ENCODE data around the gene ISG15. TPM values are rescaled to one million over a fixed set of nuclear protein-coding genes. Genes with fewer than 3 reads are reported as not detected.

The ISG15 gene
- total and polyA plus RNA-seq, 4 donors: 27.7 to 48.8 (median 31.2) TPM

DNA sequence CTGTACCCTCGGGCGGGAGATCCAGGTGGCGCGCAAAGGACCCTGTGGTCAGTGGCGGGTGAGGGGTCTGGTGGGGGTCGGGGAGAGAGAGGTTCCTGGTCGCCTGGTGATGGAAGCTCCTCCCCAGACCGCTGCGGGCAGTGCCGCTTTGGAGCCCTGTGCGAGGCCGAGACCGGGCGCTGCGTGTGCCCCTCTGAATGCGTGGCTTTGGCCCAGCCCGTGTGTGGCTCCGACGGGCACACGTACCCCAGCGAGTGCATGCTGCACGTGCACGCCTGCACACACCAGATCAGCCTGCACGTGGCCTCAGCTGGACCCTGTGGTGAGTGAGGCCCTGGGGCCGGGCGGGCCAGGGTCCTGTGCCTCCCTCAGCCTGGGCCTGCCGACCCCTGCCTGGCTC, 30.1 kb downstream of the ISG15 start:
- DNase-seq (ENCODE audit: low read depth in 4 of 6, low spot score in 6 of 6): no peak
- WGBS (ENCODE audit: insufficient coverage): 94% methylated on average over 27 of the region's 27 CpGs
- no peak overlapping the region for H3K4me3 ChIP-seq (ENCODE audit: low read depth, low read length)
- peaks cover 4% of the 10 kb centered on the region for H3K27me3 ChIP-seq (ENCODE audit: control insufficient read depth, insufficient read depth, low read length)
- no peaks in the 10 kb centered on the region for H3K9me3 ChIP-seq (ENCODE audit: control insufficient read depth, insufficient read depth, low read length)
- H3K36me3 ChIP-seq (ENCODE audit: control insufficient read depth, insufficient read depth, low read length): peaks cover 79% of the 10 kb centered on the region
- H3K4me1 ChIP-seq (ENCODE audit: control insufficient read depth, insufficient read depth, low read length): peaks cover 22% of the 10 kb centered on the region
- no peak overlapping the region for H3K27ac ChIP-seq (ENCODE audit: low read depth, low read length)

DNA sequence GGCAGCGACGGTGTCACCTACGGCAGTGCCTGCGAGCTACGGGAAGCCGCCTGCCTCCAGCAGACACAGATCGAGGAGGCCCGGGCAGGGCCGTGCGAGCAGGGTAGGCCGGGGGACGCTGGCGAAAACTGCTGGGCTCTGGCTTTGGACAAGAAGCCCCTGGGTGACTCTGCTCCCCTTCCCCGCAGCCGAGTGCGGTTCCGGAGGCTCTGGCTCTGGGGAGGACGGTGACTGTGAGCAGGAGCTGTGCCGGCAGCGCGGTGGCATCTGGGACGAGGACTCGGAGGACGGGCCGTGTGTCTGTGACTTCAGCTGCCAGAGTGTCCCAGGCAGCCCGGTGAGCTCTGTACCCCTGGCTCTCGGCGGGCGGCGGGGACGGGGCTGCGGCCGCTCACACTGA, 30.6 kb downstream of the ISG15 start:
- Histone ChIP-seq H3K27me3 (ENCODE audit: control insufficient read depth, insufficient read depth, low read length) (peaks cover 4% of the 10 kb centered on the region), H3K27ac (ENCODE audit: low read depth, low read length) (no peak overlapping the region), H3K9me3 (ENCODE audit: control insufficient read depth, insufficient read depth, low read length) (no peaks in the 10 kb centered on the region), H3K4me1 (ENCODE audit: control insufficient read depth, insufficient read depth, low read length) (peaks cover 17% of the 10 kb centered on the region), H3K4me3 (ENCODE audit: low read depth, low read length) (no peak overlapping the region), H3K36me3 (ENCODE audit: control insufficient read depth, insufficient read depth, low read length) (peaks cover 80% of the 10 kb centered on the region)
- DNase-seq (ENCODE audit: low read depth in 4 of 6, low spot score in 6 of 6): no peak
- WGBS (ENCODE audit: insufficient coverage): 96% methylated on average over 33 of the region's 33 CpGs

DNA sequence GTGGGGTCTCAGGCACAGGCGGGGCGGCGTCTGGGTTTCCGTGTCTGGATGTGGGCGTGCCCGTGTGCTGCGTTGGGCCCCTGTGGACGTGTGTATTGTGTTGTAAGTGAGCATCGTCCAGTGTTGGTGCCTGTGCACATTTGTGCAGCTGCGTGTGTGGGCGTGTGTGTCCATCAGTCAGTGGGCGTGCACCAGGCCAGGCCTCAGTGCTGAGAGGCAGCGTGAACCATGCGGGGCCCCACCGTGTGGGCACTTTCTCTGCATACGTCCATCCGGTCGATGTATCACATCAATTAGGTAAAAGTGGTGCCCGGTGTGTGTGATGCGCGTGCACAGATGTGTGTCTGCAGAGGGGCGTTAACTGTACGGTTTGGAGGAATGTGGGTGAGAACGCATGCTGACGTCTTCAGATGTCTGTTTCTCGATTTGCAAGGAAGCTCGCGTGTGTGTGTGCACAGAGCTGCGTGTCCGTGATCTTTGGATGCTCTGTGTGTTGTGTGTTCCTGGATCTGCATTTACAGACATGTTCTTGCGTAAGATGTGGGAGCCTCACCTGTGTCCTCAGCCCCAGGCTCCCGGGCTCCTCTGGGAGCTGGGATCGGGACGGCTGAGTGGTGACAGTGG, 31.3 kb downstream of the ISG15 start:
- Histone ChIP-seq H3K36me3 (ENCODE audit: control insufficient read depth, insufficient read depth, low read length) (peaks cover 83% of the 10 kb centered on the region), H3K4me1 (ENCODE audit: control insufficient read depth, insufficient read depth, low read length) (peaks cover 11% of the 10 kb centered on the region), H3K4me3 (ENCODE audit: low read depth, low read length) (no peak overlapping the region), H3K27me3 (ENCODE audit: control insufficient read depth, insufficient read depth, low read length) (peaks cover 4% of the 10 kb centered on the region), H3K27ac (ENCODE audit: low read depth, low read length) (no peak overlapping the region), H3K9me3 (ENCODE audit: control insufficient read depth, insufficient read depth, low read length) (no peaks in the 10 kb centered on the region)
- DNase-seq (ENCODE audit: low read depth in 4 of 6, low spot score in 6 of 6): no peak
- 94% methylated on average over 32 of the region's 34 CpGs for WGBS (ENCODE audit: insufficient coverage)

DNA sequence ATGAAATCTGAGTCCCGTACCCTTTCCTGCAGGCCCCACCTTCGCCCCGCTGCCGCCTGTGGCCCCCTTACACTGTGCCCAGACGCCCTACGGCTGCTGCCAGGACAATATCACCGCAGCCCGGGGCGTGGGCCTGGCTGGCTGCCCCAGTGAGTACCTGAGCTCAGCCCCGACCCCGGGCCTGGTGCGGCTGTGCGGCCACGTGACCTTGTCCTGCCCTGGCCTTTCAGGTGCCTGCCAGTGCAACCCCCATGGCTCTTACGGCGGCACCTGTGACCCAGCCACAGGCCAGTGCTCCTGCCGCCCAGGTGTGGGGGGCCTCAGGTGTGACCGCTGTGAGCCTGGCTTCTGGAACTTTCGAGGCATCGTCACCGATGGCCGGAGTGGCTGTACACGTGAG, 31.8 kb downstream of the ISG15 start:
- Histone ChIP-seq H3K27ac (ENCODE audit: low read depth, low read length) (no peak overlapping the region), H3K4me3 (ENCODE audit: low read depth, low read length) (no peak overlapping the region), H3K4me1 (ENCODE audit: control insufficient read depth, insufficient read depth, low read length) (peaks cover 5% of the 10 kb centered on the region), H3K27me3 (ENCODE audit: control insufficient read depth, insufficient read depth, low read length) (peaks cover 1% of the 10 kb centered on the region), H3K9me3 (ENCODE audit: control insufficient read depth, insufficient read depth, low read length) (no peaks in the 10 kb centered on the region), H3K36me3 (ENCODE audit: control insufficient read depth, insufficient read depth, low read length) (peaks cover 89% of the 10 kb centered on the region)
- WGBS (ENCODE audit: insufficient coverage): 94% methylated on average over 22 of the region's 23 CpGs
- DNase-seq (ENCODE audit: low read depth in 4 of 6, low spot score in 6 of 6): no peak

DNA sequence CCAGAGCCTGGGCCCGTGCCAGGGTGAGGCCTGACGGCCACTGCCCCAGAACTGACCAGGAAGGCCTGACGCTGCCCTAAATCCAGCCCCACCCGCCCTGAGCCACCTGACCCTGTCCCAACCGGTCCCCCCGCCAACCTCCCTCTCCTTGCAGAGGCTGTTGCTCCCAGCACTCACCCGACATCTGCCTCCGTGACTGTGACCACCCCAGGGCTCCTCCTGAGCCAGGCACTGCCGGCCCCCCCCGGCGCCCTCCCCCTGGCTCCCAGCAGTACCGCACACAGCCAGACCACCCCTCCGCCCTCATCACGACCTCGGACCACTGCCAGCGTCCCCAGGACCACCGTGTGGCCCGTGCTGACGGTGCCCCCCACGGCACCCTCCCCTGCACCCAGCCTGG, 32.9 kb downstream of the ISG15 start:
- Histone ChIP-seq H3K4me3 (ENCODE audit: low read depth, low read length) (no peak overlapping the region), H3K27me3 (ENCODE audit: control insufficient read depth, insufficient read depth, low read length) (no peaks in the 10 kb centered on the region), H3K4me1 (ENCODE audit: control insufficient read depth, insufficient read depth, low read length) (no peaks in the 10 kb centered on the region), H3K27ac (ENCODE audit: low read depth, low read length) (no peak overlapping the region), H3K9me3 (ENCODE audit: control insufficient read depth, insufficient read depth, low read length) (no peaks in the 10 kb centered on the region), H3K36me3 (ENCODE audit: control insufficient read depth, insufficient read depth, low read length) (peaks cover 99% of the 10 kb centered on the region)
- 96% methylated on average over 18 of the region's 20 CpGs for WGBS (ENCODE audit: insufficient coverage)
- DNase-seq (ENCODE audit: low read depth in 4 of 6, low spot score in 6 of 6): no peak

DNA sequence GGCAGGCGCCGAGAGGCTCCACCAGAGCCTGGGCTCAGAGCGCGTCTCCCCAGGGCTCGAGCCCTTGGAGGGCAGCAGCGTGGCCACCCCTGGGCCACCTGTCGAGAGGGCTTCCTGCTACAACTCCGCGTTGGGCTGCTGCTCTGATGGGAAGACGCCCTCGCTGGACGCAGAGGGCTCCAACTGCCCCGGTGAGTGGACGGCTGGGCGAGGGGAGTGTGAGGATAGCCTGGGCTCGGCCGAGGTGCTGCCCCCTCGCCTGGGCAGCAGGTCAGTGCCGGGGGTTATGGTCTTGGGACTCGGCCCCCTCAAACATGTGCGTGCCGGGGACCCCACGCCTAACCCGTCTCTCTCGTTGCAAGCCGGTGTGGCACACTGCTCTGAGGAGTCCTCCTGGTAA, 33.5 kb downstream of the ISG15 start:
- Histone ChIP-seq H3K27ac (ENCODE audit: low read depth, low read length) (no peak overlapping the region), H3K36me3 (ENCODE audit: control insufficient read depth, insufficient read depth, low read length) (peaks cover 100% of the 10 kb centered on the region), H3K27me3 (ENCODE audit: control insufficient read depth, insufficient read depth, low read length) (no peaks in the 10 kb centered on the region), H3K4me1 (ENCODE audit: control insufficient read depth, insufficient read depth, low read length) (no peaks in the 10 kb centered on the region), H3K9me3 (ENCODE audit: control insufficient read depth, insufficient read depth, low read length) (no peaks in the 10 kb centered on the region), H3K4me3 (ENCODE audit: low read depth, low read length) (no peak overlapping the region)
- 96% methylated on average over 26 of the region's 26 CpGs for WGBS (ENCODE audit: insufficient coverage)
- no peak for DNase-seq (ENCODE audit: low read depth in 4 of 6, low spot score in 6 of 6)

DNA sequence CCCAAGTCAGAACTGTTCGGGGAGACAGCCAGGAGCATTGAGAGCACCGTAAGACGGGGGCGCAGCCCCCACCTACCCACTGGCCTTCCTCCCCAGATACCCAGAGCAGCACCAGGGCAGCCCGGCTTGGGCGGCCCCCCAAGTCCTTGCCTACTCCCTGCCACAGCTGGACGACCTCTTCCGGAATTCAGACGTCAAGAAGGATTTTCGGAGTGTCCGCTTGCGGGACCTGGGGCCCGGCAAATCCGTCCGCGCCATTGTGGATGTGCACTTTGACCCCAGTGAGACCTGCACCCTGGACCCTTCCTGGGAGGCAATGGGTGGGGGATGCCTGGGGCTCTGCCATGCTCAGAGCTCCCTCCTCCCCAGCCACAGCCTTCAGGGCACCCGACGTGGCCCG, 34.1 kb downstream of the ISG15 start:
- Histone ChIP-seq H3K4me3 (ENCODE audit: low read depth, low read length) (no peak overlapping the region), H3K27ac (ENCODE audit: low read depth, low read length) (no peak overlapping the region), H3K9me3 (ENCODE audit: control insufficient read depth, insufficient read depth, low read length) (no peaks in the 10 kb centered on the region), H3K27me3 (ENCODE audit: control insufficient read depth, insufficient read depth, low read length) (no peaks in the 10 kb centered on the region), H3K36me3 (ENCODE audit: control insufficient read depth, insufficient read depth, low read length) (peaks cover 100% of the 10 kb centered on the region), H3K4me1 (ENCODE audit: control insufficient read depth, insufficient read depth, low read length) (no peaks in the 10 kb centered on the region)
- WGBS (ENCODE audit: insufficient coverage): 97% methylated on average over 19 of the region's 19 CpGs
- DNase-seq (ENCODE audit: low read depth in 4 of 6, low spot score in 6 of 6): no peak

DNA sequence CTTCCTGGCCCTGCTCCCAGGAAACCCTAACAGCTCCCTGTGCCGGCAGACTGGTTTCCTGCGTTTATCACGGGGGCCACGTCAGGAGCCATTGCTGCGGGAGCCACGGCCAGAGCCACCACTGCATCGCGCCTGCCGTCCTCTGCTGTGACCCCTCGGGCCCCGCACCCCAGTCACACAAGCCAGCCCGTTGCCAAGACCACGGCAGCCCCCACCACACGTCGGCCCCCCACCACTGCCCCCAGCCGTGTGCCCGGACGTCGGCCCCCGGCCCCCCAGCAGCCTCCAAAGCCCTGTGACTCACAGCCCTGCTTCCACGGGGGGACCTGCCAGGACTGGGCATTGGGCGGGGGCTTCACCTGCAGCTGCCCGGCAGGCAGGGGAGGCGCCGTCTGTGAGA, 34.7 kb downstream of the ISG15 start:
- H3K9me3 ChIP-seq (ENCODE audit: control insufficient read depth, insufficient read depth, low read length): no peaks in the 10 kb centered on the region
- no peak overlapping the region for H3K4me3 ChIP-seq (ENCODE audit: low read depth, low read length)
- no peak for DNase-seq (ENCODE audit: low read depth in 4 of 6, low spot score in 6 of 6)
- no peaks in the 10 kb centered on the region for H3K4me1 ChIP-seq (ENCODE audit: control insufficient read depth, insufficient read depth, low read length)
- H3K36me3 ChIP-seq (ENCODE audit: control insufficient read depth, insufficient read depth, low read length): peaks cover 100% of the 10 kb centered on the region
- no peaks in the 10 kb centered on the region for H3K27me3 ChIP-seq (ENCODE audit: control insufficient read depth, insufficient read depth, low read length)
- WGBS (ENCODE audit: insufficient coverage): 93% methylated on average over 23 of the region's 25 CpGs
- H3K27ac ChIP-seq (ENCODE audit: low read depth, low read length): no peak overlapping the region

DNA sequence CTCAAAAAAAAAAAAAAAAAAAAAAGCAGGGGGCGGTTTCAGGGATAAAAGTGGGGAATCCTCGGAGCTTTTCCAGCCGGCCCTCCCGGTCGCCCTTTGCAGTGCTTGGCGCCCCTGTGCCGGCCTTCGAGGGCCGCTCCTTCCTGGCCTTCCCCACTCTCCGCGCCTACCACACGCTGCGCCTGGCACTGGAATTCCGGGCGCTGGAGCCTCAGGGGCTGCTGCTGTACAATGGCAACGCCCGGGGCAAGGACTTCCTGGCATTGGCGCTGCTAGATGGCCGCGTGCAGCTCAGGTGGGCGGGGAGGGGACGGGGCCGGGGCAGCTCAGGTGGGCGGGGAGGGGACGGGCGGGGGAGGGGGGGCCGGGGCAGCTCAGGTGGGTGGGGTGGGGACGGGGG, 35.5 kb downstream of the ISG15 start:
- H3K36me3 ChIP-seq (ENCODE audit: control insufficient read depth, insufficient read depth, low read length): peaks cover 100% of the 10 kb centered on the region

DNA sequence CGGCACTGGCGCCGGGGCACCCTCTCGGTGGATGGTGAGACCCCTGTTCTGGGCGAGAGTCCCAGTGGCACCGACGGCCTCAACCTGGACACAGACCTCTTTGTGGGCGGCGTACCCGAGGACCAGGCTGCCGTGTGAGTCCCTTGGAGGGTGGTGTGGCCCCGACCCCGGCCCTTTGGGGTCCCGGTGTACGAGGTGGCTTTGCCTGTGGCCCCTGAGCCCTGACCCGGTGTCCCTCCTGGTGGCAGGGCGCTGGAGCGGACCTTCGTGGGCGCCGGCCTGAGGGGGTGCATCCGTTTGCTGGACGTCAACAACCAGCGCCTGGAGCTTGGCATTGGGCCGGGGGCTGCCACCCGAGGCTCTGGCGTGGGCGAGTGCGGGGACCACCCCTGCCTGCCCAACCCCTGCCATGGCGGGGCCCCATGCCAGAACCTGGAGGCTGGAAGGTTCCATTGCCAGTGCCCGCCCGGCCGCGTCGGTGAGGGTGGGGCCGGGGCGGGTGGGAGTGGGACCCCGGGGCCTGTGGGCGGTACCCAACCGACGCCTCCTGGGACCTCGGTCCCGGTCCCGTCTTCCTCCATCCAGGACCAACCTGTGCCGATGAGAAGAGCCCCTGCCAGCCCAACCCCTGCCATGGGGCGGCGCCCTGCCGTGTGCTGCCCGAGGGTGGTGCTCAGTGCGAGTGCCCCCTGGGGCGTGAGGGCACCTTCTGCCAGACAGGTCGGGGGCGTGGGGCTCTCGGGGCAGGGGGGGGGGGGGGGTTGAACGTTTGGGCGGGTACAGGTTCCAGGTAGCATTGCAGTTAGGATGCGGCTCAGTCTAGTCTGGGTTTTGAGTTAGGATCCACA, 36.2 kb downstream of the ISG15 start:
- Histone ChIP-seq H3K4me1 (ENCODE audit: control insufficient read depth, insufficient read depth, low read length) (no peaks in the 10 kb centered on the region), H3K27me3 (ENCODE audit: control insufficient read depth, insufficient read depth, low read length) (no peaks in the 10 kb centered on the region), H3K4me3 (ENCODE audit: low read depth, low read length) (no peak overlapping the region), H3K36me3 (ENCODE audit: control insufficient read depth, insufficient read depth, low read length) (peaks cover 100% of the 10 kb centered on the region), H3K9me3 (ENCODE audit: control insufficient read depth, insufficient read depth, low read length) (no peaks in the 10 kb centered on the region), H3K27ac (ENCODE audit: low read depth, low read length) (no peak overlapping the region)
- 95% methylated on average over 47 of the region's 57 CpGs for WGBS (ENCODE audit: insufficient coverage)
- DNase-seq (ENCODE audit: low read depth in 4 of 6, low spot score in 6 of 6): no peak

More for the DNA sequence above, 35.5 kb downstream of the ISG15 start:
- no peak for DNase-seq (ENCODE audit: low read depth in 4 of 6, low spot score in 6 of 6)
- Histone ChIP-seq H3K4me3 (ENCODE audit: low read depth, low read length) (no peak overlapping the region), H3K9me3 (ENCODE audit: control insufficient read depth, insufficient read depth, low read length) (no peaks in the 10 kb centered on the region), H3K4me1 (ENCODE audit: control insufficient read depth, insufficient read depth, low read length) (no peaks in the 10 kb centered on the region), H3K27ac (ENCODE audit: low read depth, low read length) (no peak overlapping the region), H3K27me3 (ENCODE audit: control insufficient read depth, insufficient read depth, low read length) (no peaks in the 10 kb centered on the region)
- 89% methylated on average over 17 of the region's 28 CpGs for WGBS (ENCODE audit: insufficient coverage)
